CD4-positive, alpha-beta T cell (primary cell): ENCODE data around the gene OGDHL. TPM values are rescaled to one million over a fixed set of nuclear protein-coding genes. Genes with fewer than 3 reads are reported as not detected.

ENCODE experiments used
- ATAC-seq: fragments of 200-7000 bp; cut with Tn5 transposase; one replicate; pipeline ENCODE4 v1.10.0; 2022; ENCODE audit warnings: mild to moderate bottlenecking; ENCODE audit not compliant: poor library complexity
- CTCF ChIA-PET: fragments of 350-600 bp; sonication (Branson Sonifier 250); formaldehyde crosslinking; loops from one replicate; lab custom pipeline; 2021; ENCODE audit warnings: antibody characterized with exemption, inconsistent platforms; lab: Charles Lee
- POLR2A ChIA-PET: fragments of 350-600 bp; sonication (Branson Sonifier 250); formaldehyde crosslinking; loops from one replicate; lab custom pipeline; 2021; ENCODE audit warnings: antibody characterized with exemption, inconsistent platforms; lab: Charles Lee
- DNase-seq, 14 experiments: peaks; one replicate each; pipeline ENCODE4 v3.0.0-alpha.2; 2013 to 2020; ENCODE audit warnings: mixed read lengths in 2 of 14
- H3K27ac ChIP-seq, 2 donors: one replicate each; pipeline versions ENCODE4 v1.5.1 to v1.7.0; 2013; ENCODE audit warnings: low read length in 2 of 2, low read depth in 1 of 2, mild to moderate bottlenecking in 1 of 2
- H3K27me3 ChIP-seq, 2 experiments: 1 replicate in 1 of 2; 2 replicates in 1 of 2; pipeline versions ENCODE4 v1.6.1 to v1.7.0; 2013; ENCODE audit warnings: low read length in 2 of 2, control low read depth in 1 of 2, mild to moderate bottlenecking in 1 of 2, moderate library complexity in 1 of 2; ENCODE audit not compliant: insufficient read depth in 2 of 2, control insufficient read depth in 1 of 2
- H3K36me3 ChIP-seq: one replicate; pipeline ENCODE4 v1.6.1; 2013; ENCODE audit warnings: low read length, control low read depth; ENCODE audit not compliant: insufficient read depth
- H3K4me1 ChIP-seq: one replicate; pipeline ENCODE4 v1.6.1; 2013; ENCODE audit warnings: low read length, control low read depth; ENCODE audit not compliant: insufficient read depth
- H3K4me3 ChIP-seq: one replicate; pipeline ENCODE4 v1.5.1; 2013; ENCODE audit warnings: mild to moderate bottlenecking, low read length, moderate library complexity
- H3K9me3 ChIP-seq, 2 experiments: 1 replicate in 1 of 2; 2 replicates in 1 of 2; pipeline versions ENCODE4 v1.6.1 to v1.7.0; 2013; ENCODE audit warnings: low read length in 2 of 2, mild to moderate bottlenecking in 2 of 2, control low read depth in 1 of 2, moderate library complexity in 1 of 2; ENCODE audit not compliant: control insufficient read depth in 1 of 2, insufficient read depth in 1 of 2
- H3K27ac Mint-ChIP-seq: one replicate; pipeline ENCODE4 v1.8.0; 2020; ENCODE audit warnings: mixed read lengths
- H3K27me3 Mint-ChIP-seq: one replicate; pipeline ENCODE4 v1.8.0; 2021; ENCODE audit warnings: mixed read lengths
- H3K36me3 Mint-ChIP-seq: one replicate; pipeline ENCODE4 v1.8.0; 2021; ENCODE audit warnings: low read depth, mixed read lengths
- H3K4me1 Mint-ChIP-seq: one replicate; pipeline ENCODE4 v1.8.0; 2021; ENCODE audit warnings: low read depth, mixed read lengths
- H3K4me3 Mint-ChIP-seq: one replicate; pipeline ENCODE4 v1.8.0; 2020; ENCODE audit warnings: mild to moderate bottlenecking, mixed read lengths
- H3K9me3 Mint-ChIP-seq: one replicate; pipeline ENCODE4 v1.8.0; 2020; ENCODE audit warnings: mixed read lengths
- CTCF ChIP-seq: fragments of 200-600 bp; IDR thresholded peaks from one replicate; pipeline ENCODE4 v1.8.0; 2022; ENCODE audit warnings: antibody characterized with exemption, mild to moderate bottlenecking
- intact Hi-C, 2 experiments: fragments of 100-400 bp; cut with DNase I in 1 of 2; cut with micrococcal nuclease in 1 of 2; formaldehyde crosslinking; loops; one replicate each; pipeline versions ENCODE4 v1.15.1 to v1.9.0; 2023 to 2025; cut with DNase I, micrococcal nuclease
- total RNA-seq, 174 experiments: library from RNA in 2 of 174; stranded (reverse) in 2 of 174; gene quantifications; one replicate each; pipeline ENCODE4 v1.2.3 and lab custom pipeline; 2021 to 2026

Gene OGDHL
- total RNA-seq, 2 experiments from 2014 or later = not detected

GRCh38 chr10:49689882-49690510, 72.1 kb downstream of the OGDHL start:
- intact Hi-C loops = no loop called here
- Histone ChIP-seq H3K27ac (no peak overlapping the region), H3K4me1 (no peaks in the 10 kb centered on the region), H3K9me3 (peaks cover 0 to 15% of the 10 kb centered on the region in 2 experiments), H3K27me3 (peaks cover 26 to 45% of the 10 kb centered on the region in 2 experiments), H3K36me3 (no peaks in the 10 kb centered on the region), H3K4me3 (no peak overlapping the region)
- ChIA-PET POLR2A (no interaction called here), CTCF (no interaction called here)
- TF ChIP-seq CTCF = no peak
- no peaks in the 10 kb centered on the region for H3K4me1 Mint-ChIP-seq
- peaks cover 6% of the 10 kb centered on the region for H3K9me3 Mint-ChIP-seq
- no peak overlapping the region for H3K27ac Mint-ChIP-seq
- ATAC-seq = no peak
- H3K36me3 Mint-ChIP-seq = no peaks in the 10 kb centered on the region
- H3K4me3 Mint-ChIP-seq = no peak overlapping the region
- H3K27me3 Mint-ChIP-seq = peaks cover 79% of the 10 kb centered on the region
- DNase-seq = no peak

GRCh38 chr10:49688920-49689319, 73.2 kb downstream of the OGDHL start:
- peaks cover 6% of the 10 kb centered on the region for H3K9me3 Mint-ChIP-seq
- no peak overlapping the region for H3K27ac ChIP-seq
- CTCF ChIA-PET = no interaction called here

GRCh38 chr10:49688261-49688846, 73.8 kb downstream of the OGDHL start:
- intact Hi-C loops = no loop called here
- Histone ChIP-seq H3K27ac (no peak overlapping the region), H3K9me3 (peaks cover 0 to 13% of the 10 kb centered on the region in 2 experiments), H3K4me1 (no peaks in the 10 kb centered on the region), H3K27me3 (peaks cover 26 to 45% of the 10 kb centered on the region in 2 experiments), H3K4me3 (no peak overlapping the region), H3K36me3 (no peaks in the 10 kb centered on the region)
- ChIA-PET POLR2A (no interaction called here), CTCF (no interaction called here)
- Mint-ChIP-seq H3K36me3 (no peaks in the 10 kb centered on the region), H3K27ac (no peak overlapping the region), H3K4me1 (no peaks in the 10 kb centered on the region), H3K4me3 (no peak overlapping the region), H3K27me3 (peaks cover 66% of the 10 kb centered on the region), H3K9me3 (peaks cover 6% of the 10 kb centered on the region)
- TF ChIP-seq CTCF = no peak
- no peak for DNase-seq
- no peak for ATAC-seq

More at GRCh38 chr10:49688920-49689319, 73.2 kb downstream of the OGDHL start:
- Mint-ChIP-seq H3K36me3 (no peaks in the 10 kb centered on the region), H3K4me1 (no peaks in the 10 kb centered on the region), H3K27me3 (peaks cover 72% of the 10 kb centered on the region), H3K27ac (no peak overlapping the region), H3K4me3 (no peak overlapping the region)
- Histone ChIP-seq H3K36me3 (no peaks in the 10 kb centered on the region), H3K9me3 (peaks cover 0 to 15% of the 10 kb centered on the region in 2 experiments), H3K27me3 (peaks cover 26 to 45% of the 10 kb centered on the region in 2 experiments), H3K4me1 (no peaks in the 10 kb centered on the region), H3K4me3 (no peak overlapping the region)
- DNase-seq = no peak
- POLR2A ChIA-PET = no interaction called here
- intact Hi-C loops = no loop called here
- no peak for TF ChIP-seq CTCF
- ATAC-seq = no peak
